Measurements from ENCODE around the gene PSMB2. TPM values are rescaled to one million over a fixed set of nuclear protein-coding genes. Genes with fewer than 3 reads are reported as not detected.

PSMB2 gene
- total RNA-seq, 2 donors from 2014 or later = 53.7 to 61.4 TPM

DNA sequence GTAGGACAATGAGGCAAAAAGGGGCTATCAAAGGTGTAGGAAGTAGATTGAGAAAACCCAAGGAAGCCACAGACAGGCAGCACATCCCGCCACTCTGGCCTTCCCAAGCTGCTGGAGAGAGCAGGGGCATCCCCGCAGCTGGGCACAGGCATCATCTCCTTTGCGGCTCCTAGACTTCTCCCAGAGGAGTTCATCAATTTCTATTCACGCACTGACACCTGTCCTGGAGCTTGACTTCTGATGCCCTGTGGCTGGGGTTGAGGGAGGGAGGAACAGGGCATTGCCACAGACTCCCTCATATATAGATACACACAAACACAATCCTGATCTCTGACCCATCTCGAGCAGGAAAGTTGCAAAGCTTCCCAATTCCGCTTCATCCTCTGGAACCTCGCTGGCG, 70.1 kb downstream of the PSMB2 start:
- Mint-ChIP-seq H3K27ac (no peak overlapping the region), H3K9me3 (no peaks in the 10 kb centered on the region), H3K4me1 (ENCODE audit: low read depth) (no peaks in the 10 kb centered on the region), H3K27me3 (ENCODE audit: low read depth) (peaks cover 19% of the 10 kb centered on the region), H3K36me3 (ENCODE audit: insufficient read depth in 2 of 2) (peaks cover 0 to 2% of the 10 kb centered on the region in 2 donors), H3K4me3 (no peak overlapping the region)
- ATAC-seq (replicated peaks in 1 of 2) (no peak), DNase-seq (no peak)

DNA sequence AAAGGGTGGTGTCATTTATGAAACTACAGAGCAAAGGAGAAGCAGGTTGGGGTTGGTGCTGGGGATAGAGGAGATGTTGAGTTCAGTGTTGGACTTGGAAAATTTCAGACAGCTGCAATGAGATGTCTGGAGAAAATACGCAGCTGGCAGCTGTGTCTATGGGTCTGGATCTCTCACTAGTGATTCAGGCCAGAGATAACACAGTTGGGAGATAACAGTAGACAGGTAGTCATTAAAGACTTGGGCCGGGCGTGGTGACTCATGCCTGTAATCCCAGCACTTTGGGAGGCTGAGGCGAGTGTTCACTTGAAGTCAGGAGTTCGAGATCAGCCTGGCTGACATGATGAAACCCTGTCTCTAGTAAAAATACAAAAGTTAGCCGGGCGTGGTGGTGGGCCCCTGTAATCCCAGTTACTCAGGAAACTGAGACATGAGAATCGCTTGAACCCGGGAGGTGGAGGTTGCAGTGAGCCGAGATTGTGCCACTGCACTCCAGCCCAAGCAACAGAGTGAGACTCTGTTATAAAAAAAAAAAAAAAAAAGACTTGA, 70.7 kb downstream of the PSMB2 start:
- Mint-ChIP-seq H3K4me3 (no peak overlapping the region), H3K27me3 (ENCODE audit: low read depth) (peaks cover 19% of the 10 kb centered on the region), H3K27ac (no peak overlapping the region), H3K9me3 (no peaks in the 10 kb centered on the region), H3K36me3 (ENCODE audit: insufficient read depth in 2 of 2) (peaks cover 0 to 2% of the 10 kb centered on the region in 2 donors), H3K4me1 (ENCODE audit: low read depth) (no peaks in the 10 kb centered on the region)
- ATAC-seq (replicated peaks in 1 of 2) (no peak), DNase-seq (no peak)

DNA sequence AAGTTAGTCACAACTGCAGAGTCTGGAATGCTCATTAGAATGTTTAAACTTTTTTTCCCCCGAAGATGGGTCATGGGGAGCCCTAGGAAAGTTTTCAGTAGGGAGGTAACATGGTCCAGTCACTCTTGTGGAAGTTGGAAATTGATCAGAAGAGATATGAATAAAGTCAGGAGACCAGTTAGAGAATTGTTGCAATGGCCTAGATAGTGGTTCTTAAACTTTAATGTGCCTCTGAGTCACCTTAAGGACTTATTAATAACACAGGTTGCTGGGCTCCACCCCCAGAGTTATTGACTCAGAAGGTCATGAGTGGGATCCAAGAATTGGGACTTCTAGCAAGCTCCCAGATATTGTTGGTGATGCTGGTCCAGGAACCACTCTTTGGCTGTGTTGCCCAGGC, 71.4 kb downstream of the PSMB2 start:
- Mint-ChIP-seq H3K4me3 (no peak overlapping the region), H3K36me3 (ENCODE audit: insufficient read depth in 2 of 2) (peaks cover 0 to 2% of the 10 kb centered on the region in 2 donors), H3K27ac (no peak overlapping the region), H3K9me3 (no peaks in the 10 kb centered on the region), H3K4me1 (ENCODE audit: low read depth) (peaks cover under 1% of the 10 kb centered on the region), H3K27me3 (ENCODE audit: low read depth) (peaks cover 19% of the 10 kb centered on the region)
- no peak for DNase-seq
- no peak for ATAC-seq (replicated peaks in 1 of 2)

DNA sequence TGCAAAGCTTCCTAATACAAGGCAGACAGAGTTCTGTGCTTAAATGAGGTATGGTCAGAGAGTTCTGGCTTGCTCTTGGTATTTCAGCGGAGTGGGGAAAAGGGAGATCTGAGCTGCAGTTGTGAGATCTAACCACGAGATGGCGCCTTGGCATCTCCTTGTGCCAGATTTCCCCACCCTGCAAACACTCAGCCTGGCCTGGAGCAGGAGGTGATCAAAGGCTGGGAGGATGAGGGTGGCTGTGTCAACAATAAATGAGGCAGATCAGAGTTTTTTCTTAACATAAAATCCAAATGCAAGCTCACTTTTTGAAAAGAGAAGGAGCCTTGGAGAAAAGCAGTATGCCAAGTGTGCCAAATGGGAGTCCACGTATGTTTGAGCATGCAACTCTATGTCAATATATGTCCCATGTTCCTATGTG, 72.3 kb downstream of the PSMB2 start:
- H3K4me1 Mint-ChIP-seq (ENCODE audit: low read depth) = peaks cover 10% of the 10 kb centered on the region
- peaks cover 0 to 2% of the 10 kb centered on the region in 2 donors for H3K36me3 Mint-ChIP-seq (ENCODE audit: insufficient read depth in 2 of 2)
- H3K27me3 Mint-ChIP-seq (ENCODE audit: low read depth) = peaks cover 19% of the 10 kb centered on the region
- H3K9me3 Mint-ChIP-seq = no peaks in the 10 kb centered on the region
- ATAC-seq (replicated peaks in 1 of 2) (peak; percentile 42 to 55), DNase-seq (peak; percentile 64 to 68)
- no peak overlapping the region for H3K27ac Mint-ChIP-seq
- no peak overlapping the region for H3K4me3 Mint-ChIP-seq

DNA sequence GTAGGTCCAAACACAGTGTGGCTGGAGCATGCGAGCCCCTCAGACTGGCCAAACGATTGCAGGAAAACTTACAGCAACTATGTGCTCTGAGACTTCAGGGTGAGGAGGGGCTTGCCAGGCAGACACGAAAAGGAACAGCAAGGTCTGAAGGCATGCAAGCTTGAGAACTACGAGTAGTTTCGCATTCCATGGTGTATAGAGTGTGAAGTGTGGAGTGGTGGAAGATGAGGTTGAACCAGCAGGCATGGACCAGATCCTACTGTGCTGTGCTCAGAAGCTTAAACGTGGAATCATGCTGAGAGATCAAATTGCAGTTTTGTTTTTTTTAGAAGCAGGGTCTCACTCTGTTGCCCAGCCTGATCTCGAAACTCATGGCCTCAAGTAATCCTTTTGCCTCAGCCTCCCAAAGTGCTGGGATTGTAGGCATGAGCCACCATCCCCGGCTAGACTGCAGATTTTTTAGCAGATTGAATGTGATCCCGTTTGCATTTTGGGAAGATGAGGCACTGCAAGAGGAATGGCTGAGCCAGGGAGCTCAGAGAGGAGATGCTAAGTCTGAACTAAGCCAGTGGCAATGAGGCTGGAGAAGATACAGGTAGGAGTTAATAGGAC, 73.3 kb downstream of the PSMB2 start:
- Mint-ChIP-seq H3K4me1 (ENCODE audit: low read depth) (peaks cover 16% of the 10 kb centered on the region), H3K36me3 (ENCODE audit: insufficient read depth in 2 of 2) (peaks cover 0 to 2% of the 10 kb centered on the region in 2 donors), H3K4me3 (no peak overlapping the region), H3K27ac (no peak overlapping the region), H3K27me3 (ENCODE audit: low read depth) (peaks cover 19% of the 10 kb centered on the region), H3K9me3 (no peaks in the 10 kb centered on the region)
- DNase-seq = no peak
- ATAC-seq (replicated peaks in 1 of 2) = no peak

DNA sequence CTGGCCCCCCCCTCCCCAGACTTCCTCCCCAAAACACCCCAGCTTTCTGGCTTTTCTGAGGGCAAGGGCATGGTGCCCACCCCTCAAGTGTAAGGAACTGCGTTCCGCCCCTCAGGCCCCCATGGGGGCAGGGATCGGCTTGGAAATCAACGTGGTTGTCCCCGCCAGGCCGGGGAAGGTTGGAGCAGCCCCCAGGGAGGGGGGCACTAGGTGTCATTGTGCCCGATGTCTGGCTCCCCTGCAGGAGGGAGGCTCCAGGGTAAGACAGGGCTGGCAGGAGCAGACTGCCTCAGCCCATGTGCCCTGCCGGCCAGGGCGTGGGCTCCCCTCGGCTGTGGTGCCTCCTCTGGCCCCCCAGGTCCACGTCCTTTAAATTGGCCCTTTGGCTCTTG, 75.6 kb downstream of the PSMB2 start:
- Mint-ChIP-seq H3K4me3 (no peak overlapping the region), H3K4me1 (ENCODE audit: low read depth) (peaks cover 30% of the 10 kb centered on the region), H3K36me3 (ENCODE audit: insufficient read depth in 2 of 2) (peaks cover 0 to 2% of the 10 kb centered on the region in 2 donors), H3K9me3 (no peaks in the 10 kb centered on the region), H3K27ac (no peak overlapping the region), H3K27me3 (ENCODE audit: low read depth) (peaks cover 5% of the 10 kb centered on the region)
- DNase-seq (no peak), ATAC-seq (replicated peaks in 1 of 2) (no peak)

DNA sequence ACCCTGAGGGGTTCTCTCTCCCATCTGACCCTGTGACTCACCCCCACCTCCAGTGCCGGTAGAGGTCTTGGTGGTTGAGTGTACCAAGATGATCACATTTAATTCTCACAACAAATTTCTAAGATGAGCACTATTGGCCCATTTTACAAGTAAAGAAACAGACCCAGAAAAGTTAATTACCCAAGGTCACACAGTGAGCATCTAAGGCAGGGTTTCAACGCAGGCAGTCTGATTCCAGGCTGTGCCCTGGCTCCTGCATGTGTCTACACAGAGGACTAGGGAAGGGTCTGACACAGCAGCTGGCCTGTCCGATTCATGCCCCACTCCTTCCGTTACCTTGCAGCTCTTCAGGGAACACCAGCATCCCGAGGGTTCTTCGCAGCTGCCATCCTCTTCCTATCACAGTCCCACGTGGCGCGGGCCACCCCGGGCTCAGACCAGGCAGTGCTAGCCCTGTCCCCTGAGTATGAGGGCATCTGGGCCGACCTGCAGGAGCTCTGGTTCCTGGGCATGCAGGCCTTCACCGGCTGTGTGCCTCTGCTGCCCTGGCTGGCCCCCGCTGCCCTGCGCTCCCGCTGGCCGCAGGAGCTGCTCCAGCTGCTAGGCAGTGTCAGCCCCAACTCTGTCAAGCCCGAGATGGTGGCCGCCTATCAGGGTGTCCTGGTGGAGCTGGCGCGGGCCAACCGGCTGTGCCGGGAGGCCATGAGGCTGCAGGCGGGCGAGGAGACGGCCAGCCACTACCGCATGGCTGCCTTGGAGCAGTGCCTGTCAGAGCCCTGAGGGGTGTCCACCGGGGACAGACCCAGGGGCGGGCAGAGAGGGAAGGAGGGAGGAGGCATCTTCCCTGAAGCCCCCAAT, 76.2 kb downstream of the PSMB2 start:
- H3K27me3 Mint-ChIP-seq (ENCODE audit: low read depth) = no peaks in the 10 kb centered on the region

DNA sequence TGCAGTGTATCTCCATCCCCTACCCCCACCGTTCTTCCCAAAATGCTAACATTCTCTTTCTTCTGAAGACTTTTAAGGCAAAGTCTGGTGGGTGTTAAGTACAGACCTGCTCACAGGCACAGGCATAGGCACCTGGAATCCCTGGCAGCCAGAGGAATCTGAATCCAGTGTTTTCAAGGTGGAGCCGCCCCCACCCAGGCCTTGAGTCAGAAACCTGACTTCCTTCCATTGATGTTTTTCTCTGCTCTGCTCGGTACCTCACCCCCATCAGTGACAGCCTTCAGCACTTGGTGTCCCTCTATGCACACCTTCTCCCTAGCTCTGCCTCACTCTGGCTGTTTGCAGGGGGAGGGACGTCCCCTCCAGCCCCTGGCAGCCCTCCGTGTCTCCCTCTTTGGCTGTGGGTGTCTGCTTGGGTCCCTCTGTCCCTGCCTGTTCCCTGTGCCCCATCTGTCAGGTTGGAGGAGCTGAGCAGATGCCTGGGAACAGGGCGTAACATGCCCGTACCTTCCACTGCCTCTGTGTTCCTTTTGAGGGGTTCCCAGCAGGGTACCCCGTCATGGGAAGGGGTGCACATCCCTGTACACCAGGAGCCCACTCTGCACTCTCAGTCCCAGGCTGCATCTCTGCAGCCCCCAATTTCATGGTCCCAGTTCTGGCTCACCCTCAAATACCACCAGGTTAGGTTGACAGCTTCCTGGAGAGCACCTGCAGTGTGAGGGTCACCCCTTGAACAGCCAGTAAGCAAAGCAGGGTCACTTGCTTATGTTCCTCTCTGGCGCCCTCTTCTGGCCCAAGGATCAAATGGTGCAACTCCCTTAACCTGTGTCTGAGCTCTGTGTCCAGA, 77.1 kb downstream of the PSMB2 start:
- peak overlapping the region; percentile 58 for H3K27ac Mint-ChIP-seq
- H3K27me3 Mint-ChIP-seq (ENCODE audit: low read depth) = no peaks in the 10 kb centered on the region
- peaks cover 39% of the 10 kb centered on the region for H3K4me1 Mint-ChIP-seq (ENCODE audit: low read depth)
- peaks cover 0 to 2% of the 10 kb centered on the region in 2 donors for H3K36me3 Mint-ChIP-seq (ENCODE audit: insufficient read depth in 2 of 2)
- DNase-seq (peak; percentile 84 to 85), ATAC-seq (replicated peaks in 1 of 2) (peak; percentile 75 to 81)
- no peaks in the 10 kb centered on the region for H3K9me3 Mint-ChIP-seq
- no peak overlapping the region for H3K4me3 Mint-ChIP-seq

More for the DNA sequence above, 76.2 kb downstream of the PSMB2 start:
- Mint-ChIP-seq H3K27ac (no peak overlapping the region), H3K4me3 (no peak overlapping the region), H3K4me1 (ENCODE audit: low read depth) (peaks cover 31% of the 10 kb centered on the region), H3K9me3 (no peaks in the 10 kb centered on the region), H3K36me3 (ENCODE audit: insufficient read depth in 2 of 2) (peaks cover 0 to 2% of the 10 kb centered on the region in 2 donors)
- peak in 1 of 2 donors; percentile 9 for ATAC-seq (replicated peaks in 1 of 2)
- DNase-seq = no peak

DNA sequence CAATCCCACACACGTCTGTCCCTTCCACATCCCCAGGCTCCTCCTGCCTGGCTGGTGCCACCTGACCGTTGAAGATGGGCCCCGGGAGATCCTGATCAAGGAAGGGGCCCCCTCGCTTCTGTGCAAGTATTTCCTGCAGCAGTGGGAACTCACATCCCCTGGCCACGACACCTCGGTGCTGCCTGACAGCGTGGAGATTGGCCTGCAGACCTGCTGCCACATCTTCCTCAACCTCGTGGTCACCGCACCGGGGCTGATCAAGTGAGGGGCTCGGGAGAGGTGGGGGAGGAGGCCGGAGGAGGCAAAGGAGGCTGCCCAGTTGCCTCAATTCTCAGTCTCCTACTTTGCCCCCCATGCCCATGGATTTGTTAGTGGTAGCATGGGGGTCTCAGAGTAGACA, 78.2 kb downstream of the PSMB2 start:
- H3K4me3 Mint-ChIP-seq = no peak overlapping the region

DNA sequence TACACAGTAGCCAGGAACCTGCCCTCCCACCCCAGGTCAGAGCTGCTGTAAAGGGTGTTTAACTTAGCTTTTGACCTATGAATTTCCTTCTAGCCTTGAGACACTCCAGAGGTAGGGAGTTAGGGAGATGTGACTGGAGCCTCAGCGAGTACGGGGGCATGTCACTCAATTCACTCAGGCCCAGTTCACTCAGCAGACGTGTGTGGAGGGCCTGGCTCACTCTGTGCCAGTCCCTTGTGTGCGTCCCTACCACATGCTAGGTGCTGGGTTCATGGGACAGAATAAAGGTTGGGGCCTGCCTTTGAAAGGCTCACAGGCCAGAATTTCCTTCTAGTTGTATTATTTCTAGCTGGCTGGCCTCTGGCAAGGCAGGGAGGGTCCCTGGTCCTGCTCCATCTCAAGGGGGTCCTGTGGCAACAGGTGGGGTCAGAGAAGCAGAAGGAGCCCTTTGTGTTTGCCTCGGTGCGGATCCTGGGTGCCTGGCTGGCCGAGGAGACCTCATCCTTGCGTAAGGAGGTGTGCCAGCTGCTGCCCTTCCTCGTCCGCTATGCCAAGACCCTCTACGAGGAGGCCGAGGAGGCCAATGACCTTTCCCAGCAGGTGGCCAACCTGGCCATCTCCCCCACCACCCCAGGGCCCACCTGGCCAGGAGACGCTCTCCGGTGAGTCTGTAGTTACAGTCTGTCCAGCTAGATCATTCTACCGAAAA, 79.2 kb downstream of the PSMB2 start:
- ATAC-seq (replicated peaks in 1 of 2) (no peak), DNase-seq (no peak)
- Mint-ChIP-seq H3K27me3 (ENCODE audit: low read depth) (no peaks in the 10 kb centered on the region), H3K27ac (no peak overlapping the region), H3K4me1 (ENCODE audit: low read depth) (peaks cover 50% of the 10 kb centered on the region), H3K36me3 (ENCODE audit: insufficient read depth in 2 of 2) (peaks cover 2 to 5% of the 10 kb centered on the region in 2 donors), H3K9me3 (no peaks in the 10 kb centered on the region), H3K4me3 (no peak overlapping the region)

More for the DNA sequence above, 78.2 kb downstream of the PSMB2 start:
- ATAC-seq (replicated peaks in 1 of 2) (no peak), DNase-seq (no peak)
- Mint-ChIP-seq H3K36me3 (ENCODE audit: insufficient read depth in 2 of 2) (peaks cover 0 to 3% of the 10 kb centered on the region in 2 donors), H3K9me3 (no peaks in the 10 kb centered on the region), H3K4me1 (ENCODE audit: low read depth) (peaks cover 48% of the 10 kb centered on the region), H3K27ac (peak overlapping the region; percentile 88), H3K27me3 (ENCODE audit: low read depth) (no peaks in the 10 kb centered on the region)

DNA sequence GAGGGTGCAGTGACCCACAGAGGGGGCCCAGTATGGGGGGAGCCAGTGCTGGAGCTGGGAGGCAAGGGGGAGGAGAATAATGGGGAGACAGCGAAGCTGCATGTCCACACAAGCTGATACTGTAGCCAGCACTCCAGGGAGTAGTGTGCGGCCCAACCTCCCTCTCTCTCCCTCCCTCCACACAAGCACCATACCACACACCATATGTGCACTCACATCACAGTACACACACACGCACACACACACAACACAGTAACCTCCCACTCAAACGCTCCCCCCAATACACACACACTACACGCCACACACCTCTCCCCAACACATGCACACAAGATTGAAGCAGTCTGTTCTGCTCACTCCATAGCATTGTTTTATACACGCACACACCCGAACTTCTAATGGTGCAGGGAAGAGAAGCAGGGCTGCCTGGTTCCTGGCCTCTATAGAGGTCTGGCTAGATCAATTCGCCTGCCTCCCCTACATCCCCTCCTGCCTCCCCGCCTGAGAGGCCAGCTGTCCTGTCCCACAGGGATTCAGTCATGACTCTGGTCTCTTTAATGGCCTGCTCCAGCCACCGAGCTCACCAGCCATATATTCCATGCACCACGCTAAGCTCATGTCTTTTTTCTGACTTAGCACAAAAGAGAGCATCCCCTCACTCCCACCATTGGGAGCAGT, 79.9 kb downstream of the PSMB2 start:
- Mint-ChIP-seq H3K27me3 (ENCODE audit: low read depth) (no peaks in the 10 kb centered on the region), H3K4me3 (no peak overlapping the region), H3K27ac (no peak overlapping the region), H3K36me3 (ENCODE audit: insufficient read depth in 2 of 2) (peaks cover 2 to 3% of the 10 kb centered on the region in 2 donors), H3K4me1 (ENCODE audit: low read depth) (peaks cover 54% of the 10 kb centered on the region), H3K9me3 (no peaks in the 10 kb centered on the region)
- DNase-seq = no peak
- no peak for ATAC-seq (replicated peaks in 1 of 2)
